NCI-H345 treated with DMSO at 0.1 percent for 48 hours (cell line): ENCODE data around the gene AQP12A.
"Not testable (repeated sequence)": the region's sequence is repeated elsewhere in the genome, so short reads cannot be mapped to it uniquely, and the experiment has no call there.

Experiments
- DNase-seq: peaks from one replicate; lab custom pipeline; 2025; ENCODE audit not compliant: unreplicated experiment; lab: John Stamatoyannopoulos, UW

AQP12A gene

GRCh38 chr2:240659883-240660282 lies 31.8 kb upstream of the AQP12A start:
- DNase-seq: not testable (repeated sequence)

- DNase-seq: no peak
These were observed 29.0 kb upstream of the AQP12A start for GRCh38 chr2:240662681-240663080.

GRCh38 chr2:240663546-240664190 lies 28.0 kb upstream of the AQP12A start:
- no peak for DNase-seq

GRCh38 chr2:240664622-240665021 lies 27.0 kb upstream of the AQP12A start:
- no peak for DNase-seq

- no peak for DNase-seq
These were observed 21.3 kb upstream of the AQP12A start for GRCh38 chr2:240670402-240670801.

GRCh38 chr2:240670950-240671349 lies 20.7 kb upstream of the AQP12A start:
- DNase-seq: no peak

GRCh38 chr2:240672076-240672700 lies 19.5 kb upstream of the AQP12A start:
- no peak for DNase-seq

GRCh38 chr2:240672701-240673190 lies 18.9 kb upstream of the AQP12A start:
- no peak for DNase-seq

- not testable (repeated sequence) for DNase-seq
These were observed 17.0 kb upstream of the AQP12A start for GRCh38 chr2:240674461-240675184.

- not testable (repeated sequence) for DNase-seq
These were observed 16.3 kb upstream of the AQP12A start for GRCh38 chr2:240675345-240675744.

GRCh38 chr2:240678043-240678442 lies 13.6 kb upstream of the AQP12A start:
- not testable (repeated sequence) for DNase-seq

- not testable (repeated sequence) for DNase-seq
These were observed 12.8 kb upstream of the AQP12A start for GRCh38 chr2:240678909-240679308.

- not testable (repeated sequence) for DNase-seq
These were observed 11.5 kb upstream of the AQP12A start for GRCh38 chr2:240680185-240680584.

GRCh38 chr2:240682431-240683224 lies 9.0 kb upstream of the AQP12A start, which contains the start of gene AQP12B:
Gene AQP12B, minus strand, starts transcription at chr2:240682885. Its CDS starts 48 bp downstream, at chr2:240682837.
- DNase-seq: not testable (repeated sequence)

GRCh38 chr2:240683329-240683979 lies 8.2 kb upstream of the AQP12A start:
- DNase-seq: not testable (repeated sequence)

GRCh38 chr2:240683980-240684728 lies 7.5 kb upstream of the AQP12A start:
- DNase-seq: not testable (repeated sequence)

GRCh38 chr2:240685771-240686371 lies 5.8 kb upstream of the AQP12A start:
- DNase-seq: no peak

- no peak for DNase-seq
These were observed 5.2 kb upstream of the AQP12A start for GRCh38 chr2:240686460-240686859.

- no peak for DNase-seq
These were observed 4.5 kb upstream of the AQP12A start for GRCh38 chr2:240687045-240687740.
